DND-41 (cell line): Measurements from ENCODE around the gene RUNX2.

Source experiments
- ATAC-seq: fragments of 200-7000 bp; cut with Tn5 transposase; 3 replicates; pipeline ENCODE4 v1.9.1; 2021; ENCODE audit warnings: low read depth; ENCODE audit not compliant: insufficient read depth
- DNase-seq: peaks from one replicate; pipeline ENCODE4 v3.0.0-alpha.2; 2020
- H2AFZ ChIP-seq: 2 replicates; pipeline ENCODE4 v1.6.0; 2012; ENCODE audit warnings: low read depth, low read length
- H3K27ac ChIP-seq: 2 replicates; pipeline ENCODE4 v1.5.1; 2012; ENCODE audit warnings: low read length, inconsistent platforms
- H3K27me3 ChIP-seq: fragments of 200-600 bp; sonication (generic); 2 replicates; pipeline ENCODE4 v1.6.0; 2012; ENCODE audit warnings: low read length, mild to moderate bottlenecking, inconsistent platforms; ENCODE audit not compliant: insufficient read depth, poor library complexity
- H3K36me3 ChIP-seq: 2 replicates; pipeline ENCODE4 v1.5.1; 2012; ENCODE audit warnings: low read length, inconsistent platforms; ENCODE audit not compliant: insufficient read depth
- H3K4me1 ChIP-seq: 2 replicates; pipeline ENCODE4 v1.5.1; 2012; ENCODE audit warnings: mild to moderate bottlenecking, low read length; ENCODE audit not compliant: insufficient read depth
- H3K4me2 ChIP-seq: 2 replicates; pipeline ENCODE4 v1.6.0; 2012; ENCODE audit warnings: mild to moderate bottlenecking, moderate library complexity, low read length, inconsistent platforms; ENCODE audit not compliant: insufficient read depth
- H3K4me3 ChIP-seq, 2 experiments: fragments of 200-600 bp in 1 of 2; shearing (Covaris generic) in 1 of 2; 2 replicates each; pipeline ENCODE4 v1.5.1; 2012 to 2016; ENCODE audit warnings: inconsistent platforms in 2 of 2, low read length in 2 of 2, mild to moderate bottlenecking in 2 of 2, low read depth in 1 of 2, moderate library complexity in 1 of 2
- H3K79me2 ChIP-seq: 2 replicates; pipeline ENCODE4 v1.6.0; 2012; ENCODE audit warnings: low read length, inconsistent platforms; ENCODE audit not compliant: insufficient read depth
- H3K9ac ChIP-seq: 2 replicates; pipeline ENCODE4 v1.6.0; 2012; ENCODE audit warnings: low read depth, mild to moderate bottlenecking, inconsistent platforms, low read length, moderate library complexity
- H3K9me3 ChIP-seq: 2 replicates; pipeline ENCODE4 v1.5.1; 2012; ENCODE audit warnings: low read length, moderate library complexity, mild to moderate bottlenecking, inconsistent platforms; ENCODE audit not compliant: insufficient read depth, severe bottlenecking
- H4K20me1 ChIP-seq: 2 replicates; pipeline ENCODE4 v1.6.0; 2012; ENCODE audit warnings: low read length; ENCODE audit not compliant: insufficient read depth
- CTCF ChIP-seq: IDR thresholded peaks from 2 replicates; pipeline ENCODE4 v1.5.1; 2012; ENCODE audit warnings: borderline replicate concordance, low read length, moderate library complexity, mild to moderate bottlenecking; ENCODE audit not compliant: poor library complexity, severe bottlenecking; ENCODE audit errors: extremely low read depth
- EZH2 ChIP-seq: IDR thresholded peaks from 3 replicates; pipeline ENCODE4 v1.6.1; 2012; ENCODE audit warnings: borderline replicate concordance, low read depth, mild to moderate bottlenecking, moderate library complexity, low read length, inconsistent platforms; ENCODE audit not compliant: severe bottlenecking

Gene RUNX2

GRCh38 chr6:45448417-45449389 is 120.6 kb downstream of the RUNX2 start:
- H4K20me1 ChIP-seq, result no peaks in the 10 kb centered on the region
- no peak overlapping the region for H3K27ac ChIP-seq
- H3K4me3 ChIP-seq, result no peak overlapping the region
- no peaks in the 10 kb centered on the region for H3K9me3 ChIP-seq
- peaks cover 2% of the 10 kb centered on the region; the same call in 1 of the 2 replicates for H3K79me2 ChIP-seq
- DNase-seq (no peak), ATAC-seq (no peak)
- H3K36me3 ChIP-seq, result peaks cover 39% of the 10 kb centered on the region
- H3K4me1 ChIP-seq, result peaks cover 78% of the 10 kb centered on the region
- no peak overlapping the region for H3K9ac ChIP-seq
- H3K27me3 ChIP-seq, result no peaks in the 10 kb centered on the region
- no peak overlapping the region for H2AFZ ChIP-seq
- TF ChIP-seq EZH2 (no peak), CTCF (no peak)
- H3K4me2 ChIP-seq, result no peak overlapping the region

- Histone ChIP-seq H3K4me1 (peaks cover 64% of the 10 kb centered on the region), H3K27me3 (no peaks in the 10 kb centered on the region), H3K27ac (peak overlapping the region; percentile 62), H3K36me3 (peaks cover 29% of the 10 kb centered on the region), H3K4me3 (no peak overlapping the region), H3K4me2 (no peak overlapping the region), H3K9ac (no peak overlapping the region), H2AFZ (no peak overlapping the region), H3K79me2 (peaks cover 2% of the 10 kb centered on the region; the same call in 1 of the 2 replicates), H3K9me3 (no peaks in the 10 kb centered on the region), H4K20me1 (no peaks in the 10 kb centered on the region)
- no peak for ATAC-seq
- DNase-seq, result no peak
- TF ChIP-seq EZH2 (no peak), CTCF (no peak)
These were observed 122.0 kb downstream of the RUNX2 start for GRCh38 chr6:45450132-45450531.

GRCh38 chr6:45450831-45451230 is 122.7 kb downstream of the RUNX2 start:
- no peak overlapping the region for H3K9ac ChIP-seq
- H3K4me3 ChIP-seq, result no peak overlapping the region
- H3K4me1 ChIP-seq, result peaks cover 57% of the 10 kb centered on the region
- H3K27me3 ChIP-seq, result no peaks in the 10 kb centered on the region
- ATAC-seq, result peak; percentile 89
- H2AFZ ChIP-seq, result no peak overlapping the region
- no peaks in the 10 kb centered on the region for H4K20me1 ChIP-seq
- peaks cover 34% of the 10 kb centered on the region for H3K36me3 ChIP-seq
- peaks cover 2% of the 10 kb centered on the region; the same call in 1 of the 2 replicates for H3K79me2 ChIP-seq
- peak; percentile 66 for DNase-seq
- no peak for TF ChIP-seq CTCF
- no peak for TF ChIP-seq EZH2
- peak overlapping the region; percentile 21; the same call in 1 of the 2 replicates for H3K4me2 ChIP-seq
- peak overlapping the region; percentile 62 for H3K27ac ChIP-seq
- no peaks in the 10 kb centered on the region for H3K9me3 ChIP-seq
